GM21737 (cell line): ENCODE data around the gene SLC2A13.
A peak's percentile ranks its signal among the peaks of the same experiment; 100 is the strongest.

ENCODE experiments used
- ATAC-seq: cut with Tn5 transposase; IDR thresholded peaks from one replicate; pipeline ENCODE4 v1.9.1; 2021; ENCODE audit warnings: mild to moderate bottlenecking, moderate library complexity; ENCODE audit not compliant: unreplicated experiment

Gene SLC2A13

DNA sequence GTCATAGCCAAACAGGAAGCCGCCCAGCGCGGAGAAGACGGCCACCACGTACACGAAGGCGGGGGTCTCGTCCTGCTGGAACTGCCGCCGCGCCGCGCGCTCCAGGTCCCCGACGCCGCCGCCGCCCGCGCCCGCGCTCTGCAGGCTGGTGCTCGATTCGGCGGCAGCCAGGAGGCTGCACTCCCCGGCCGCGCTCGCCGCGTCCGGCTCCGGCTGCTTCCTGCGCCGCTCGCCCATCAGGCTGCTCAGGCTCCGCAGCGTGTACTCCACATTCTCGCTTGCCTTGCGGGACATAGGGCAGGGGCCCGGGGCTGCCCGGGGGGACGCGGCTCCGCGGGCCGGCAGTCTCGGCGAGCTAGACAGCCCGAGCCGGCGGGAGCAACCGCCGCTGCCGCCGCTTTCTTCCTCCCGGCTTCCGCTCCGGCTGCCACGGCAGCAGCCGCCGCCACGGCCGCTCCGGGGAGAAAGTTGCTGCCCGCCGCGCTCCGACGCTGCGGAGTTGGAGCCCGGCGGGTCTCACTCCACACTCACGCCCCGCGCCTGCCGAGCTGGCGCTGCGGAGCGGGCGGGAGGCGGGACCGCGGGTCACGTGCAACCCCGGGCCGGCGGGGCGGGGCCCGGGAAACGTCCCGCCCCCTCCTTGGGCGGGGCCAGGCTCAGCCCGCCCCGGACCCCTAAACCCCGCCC is at the start of gene SLC2A13:
TSS of gene SLC2A13 (minus strand) at position 567 of the 687 bp plus-strand sequence. CDS start at position 294, 273 bp downstream.
- peak; percentile 88 for ATAC-seq

DNA sequence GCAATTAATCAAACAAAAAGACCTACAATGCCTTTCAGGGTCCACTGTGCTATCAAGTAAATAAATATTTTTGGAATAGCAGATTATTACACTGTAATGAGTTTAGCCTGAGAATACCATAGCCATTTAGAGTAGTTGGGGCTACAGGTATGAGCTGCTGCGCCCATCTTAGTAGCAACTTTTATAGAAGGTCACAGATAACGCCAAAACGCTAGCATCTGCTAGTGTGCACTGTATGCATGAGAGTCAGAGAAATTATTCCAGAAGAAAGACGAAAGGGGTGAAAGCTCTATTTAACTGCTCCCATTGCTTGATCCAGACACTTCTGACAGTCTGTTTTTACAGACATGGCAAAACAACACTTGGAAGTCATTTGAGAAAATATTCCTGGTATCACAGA is 48.5 kb upstream of the SLC2A13 start:
- no peak for ATAC-seq

DNA sequence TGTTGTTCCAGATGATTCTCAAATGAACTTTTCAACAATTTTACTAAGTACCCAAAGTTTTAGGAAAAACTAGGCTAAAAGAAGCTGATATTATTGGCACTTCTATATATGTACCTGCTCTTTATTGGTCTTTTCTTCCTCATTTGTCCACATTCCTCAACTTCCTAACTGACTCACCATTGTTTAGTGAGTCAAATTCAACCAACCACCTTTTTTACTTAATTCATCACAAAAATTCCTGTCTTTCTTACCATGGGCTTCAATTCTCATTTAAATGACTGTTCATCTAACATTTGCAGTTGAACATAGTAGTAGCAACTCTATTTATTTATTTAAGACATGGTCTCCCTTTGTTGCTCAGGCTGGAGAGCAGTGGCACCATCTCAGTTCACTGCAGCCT is 47.6 kb upstream of the SLC2A13 start:
- no peak for ATAC-seq

- no peak for ATAC-seq
These were observed 47.0 kb upstream of the SLC2A13 start for GRCh38 chr12:40152783-40153383.

DNA sequence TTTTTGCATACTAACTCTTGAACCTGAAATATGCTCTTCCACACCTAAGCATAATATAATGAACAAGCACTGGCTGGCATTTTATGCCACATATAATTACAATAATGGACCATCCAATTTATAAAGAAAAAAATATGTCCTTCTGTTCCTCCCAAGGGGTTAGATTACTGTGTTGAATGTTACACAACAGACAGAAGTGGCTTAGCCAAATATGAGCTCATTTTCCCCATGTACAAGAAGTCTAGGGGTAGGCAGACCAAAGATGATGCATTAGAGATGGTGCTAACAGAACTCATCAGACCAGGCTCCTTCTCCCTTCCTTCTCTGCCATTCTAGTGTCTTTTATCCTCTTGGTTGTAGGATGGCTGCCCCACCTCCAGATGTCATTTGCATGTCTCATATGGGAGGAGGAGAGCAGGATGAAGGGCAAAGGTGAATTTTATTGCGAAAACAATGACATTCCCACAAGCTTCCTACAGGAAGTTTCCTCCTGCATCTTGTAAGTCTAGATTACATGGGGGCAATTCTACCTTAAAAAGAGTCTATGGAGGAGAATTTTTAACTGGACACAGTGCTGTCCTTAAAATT is 43.9 kb upstream of the SLC2A13 start:
- ATAC-seq: no peak

DNA sequence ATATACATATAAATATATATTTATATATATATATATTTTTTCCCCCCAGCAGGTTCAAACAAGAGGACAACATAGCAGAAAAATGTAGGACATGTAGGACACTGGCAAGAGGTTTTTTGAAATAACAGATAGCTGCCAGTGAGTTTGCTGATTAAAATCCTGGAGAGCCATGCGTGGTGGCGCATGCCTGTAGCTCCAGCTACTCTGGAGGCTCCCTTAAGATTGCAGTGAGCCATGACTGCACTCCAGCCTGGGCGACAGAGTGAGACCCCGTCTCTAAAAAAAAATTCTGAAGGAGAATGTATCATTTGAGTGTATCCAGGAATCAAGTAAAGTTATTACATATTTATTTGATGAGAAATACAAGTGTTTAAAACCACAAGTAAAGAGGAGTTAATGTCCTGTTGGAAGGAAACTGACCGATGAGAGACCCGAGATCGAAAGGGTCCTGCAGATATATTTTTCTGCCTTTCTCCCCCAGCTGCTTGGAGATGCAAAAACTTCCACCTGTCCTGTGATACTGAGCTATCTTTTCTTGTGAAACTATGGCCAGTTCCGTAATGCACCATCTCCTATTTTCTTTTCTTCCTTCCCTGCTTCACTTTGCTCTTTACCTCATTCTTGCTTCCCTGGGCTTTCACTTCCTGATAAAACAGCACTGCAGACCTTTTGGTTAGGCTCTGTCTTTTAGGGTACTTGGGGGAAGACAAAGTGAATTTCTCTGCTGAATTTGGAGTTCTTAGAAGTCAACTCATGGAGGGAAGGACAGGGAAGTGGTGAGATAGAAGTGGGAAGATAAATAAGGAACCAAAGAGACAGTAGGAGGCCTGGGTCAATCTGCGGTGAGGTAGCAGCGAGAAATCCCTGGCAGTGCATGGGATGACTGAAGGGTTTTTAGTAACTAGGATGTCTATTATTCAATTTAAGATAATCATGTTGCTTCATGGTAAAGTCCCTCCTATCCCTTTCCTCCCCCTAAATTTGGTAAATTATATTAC is 41.2 kb upstream of the SLC2A13 start:
- ATAC-seq: no peak

- ATAC-seq: no peak
These were observed 40.0 kb upstream of the SLC2A13 start for GRCh38 chr12:40145896-40146295.

DNA sequence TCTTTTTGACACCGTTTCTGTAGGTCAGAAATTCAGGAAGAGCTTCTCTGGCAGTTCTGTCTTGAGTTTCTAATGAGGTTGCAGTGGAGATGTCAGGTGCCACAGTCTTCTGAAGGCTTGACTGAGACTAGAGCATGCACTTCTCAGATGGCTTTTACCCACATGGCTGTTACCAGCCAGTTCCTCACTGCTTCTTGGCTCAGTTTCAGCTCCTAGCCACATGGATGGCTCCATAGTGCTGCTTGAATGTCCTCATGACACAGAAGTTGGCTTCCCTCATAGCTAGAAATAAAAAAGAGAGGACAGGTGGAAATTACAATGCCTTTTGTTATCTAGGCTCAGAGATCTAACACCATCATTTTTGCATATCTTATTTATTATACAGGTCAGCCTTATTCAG is 38.1 kb upstream of the SLC2A13 start:
- ATAC-seq: no peak

- no peak for ATAC-seq
These were observed 36.3 kb upstream of the SLC2A13 start for GRCh38 chr12:40142001-40142744.

GRCh38 chr12:40138526-40138925 is 32.6 kb upstream of the SLC2A13 start:
- no peak for ATAC-seq

DNA sequence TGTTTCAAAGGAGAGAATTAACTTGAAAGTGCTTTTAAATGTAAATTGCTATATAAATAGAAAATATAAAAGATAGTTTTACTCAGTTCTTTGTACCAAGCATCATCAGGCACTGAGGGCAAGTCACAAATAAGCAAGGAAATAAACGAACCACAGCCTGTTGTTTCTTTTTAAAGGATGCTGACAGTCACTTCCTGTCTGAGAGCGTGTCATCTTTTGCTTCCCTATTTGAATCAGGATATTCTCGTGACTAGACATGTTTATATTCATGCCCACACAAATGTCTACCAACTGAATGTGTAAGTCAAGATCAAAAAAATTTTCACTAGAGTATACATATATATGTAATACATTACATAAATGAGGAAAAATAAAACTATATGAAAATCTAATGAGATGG is 31.4 kb upstream of the SLC2A13 start:
- peak; percentile 86 for ATAC-seq

DNA sequence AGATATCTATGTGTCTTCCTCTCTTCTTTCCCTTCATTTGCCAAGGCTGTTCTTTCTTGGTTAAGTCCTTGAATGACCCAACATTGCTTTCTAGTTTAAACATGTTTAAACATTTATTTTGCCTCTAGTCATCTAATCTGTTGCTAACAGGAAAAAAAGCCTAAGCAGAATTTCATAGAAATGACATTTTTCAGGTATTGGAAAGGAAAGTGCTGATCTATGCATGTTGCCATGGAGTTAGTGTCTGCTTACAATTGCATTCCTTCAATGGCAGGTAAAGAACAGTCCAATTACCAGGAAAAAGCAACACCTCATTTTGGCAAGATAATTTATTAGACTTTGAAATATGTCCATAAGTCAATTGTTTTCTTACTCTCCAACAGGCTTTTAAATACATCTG is 21.5 kb upstream of the SLC2A13 start:
- ATAC-seq: no peak

GRCh38 chr12:40123496-40123895 is 17.6 kb upstream of the SLC2A13 start:
- no peak for ATAC-seq

GRCh38 chr12:40122842-40123241 is 17.0 kb upstream of the SLC2A13 start:
- no peak for ATAC-seq

DNA sequence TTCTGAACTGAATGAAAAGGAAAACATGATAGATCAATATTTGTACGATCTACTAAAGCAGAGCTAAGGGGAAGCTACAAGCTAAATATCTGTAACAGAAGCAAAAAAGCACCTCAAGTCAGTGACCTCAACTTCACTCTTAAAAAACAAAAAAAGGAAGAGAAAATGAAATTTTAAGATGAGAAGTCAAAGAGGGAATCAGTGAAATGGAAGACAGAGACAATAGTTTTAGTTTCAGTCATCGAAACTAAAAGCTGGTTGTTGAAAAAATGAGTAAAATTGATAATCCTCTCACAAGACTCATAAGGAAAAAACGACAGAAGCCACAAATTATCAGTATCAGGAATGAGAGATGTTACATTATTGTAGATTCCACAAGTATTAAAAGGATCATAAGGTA is 11.9 kb upstream of the SLC2A13 start:
- peak; percentile 82 for ATAC-seq

- ATAC-seq: no peak
These were observed 4.7 kb upstream of the SLC2A13 start for GRCh38 chr12:40110586-40110985.

DNA sequence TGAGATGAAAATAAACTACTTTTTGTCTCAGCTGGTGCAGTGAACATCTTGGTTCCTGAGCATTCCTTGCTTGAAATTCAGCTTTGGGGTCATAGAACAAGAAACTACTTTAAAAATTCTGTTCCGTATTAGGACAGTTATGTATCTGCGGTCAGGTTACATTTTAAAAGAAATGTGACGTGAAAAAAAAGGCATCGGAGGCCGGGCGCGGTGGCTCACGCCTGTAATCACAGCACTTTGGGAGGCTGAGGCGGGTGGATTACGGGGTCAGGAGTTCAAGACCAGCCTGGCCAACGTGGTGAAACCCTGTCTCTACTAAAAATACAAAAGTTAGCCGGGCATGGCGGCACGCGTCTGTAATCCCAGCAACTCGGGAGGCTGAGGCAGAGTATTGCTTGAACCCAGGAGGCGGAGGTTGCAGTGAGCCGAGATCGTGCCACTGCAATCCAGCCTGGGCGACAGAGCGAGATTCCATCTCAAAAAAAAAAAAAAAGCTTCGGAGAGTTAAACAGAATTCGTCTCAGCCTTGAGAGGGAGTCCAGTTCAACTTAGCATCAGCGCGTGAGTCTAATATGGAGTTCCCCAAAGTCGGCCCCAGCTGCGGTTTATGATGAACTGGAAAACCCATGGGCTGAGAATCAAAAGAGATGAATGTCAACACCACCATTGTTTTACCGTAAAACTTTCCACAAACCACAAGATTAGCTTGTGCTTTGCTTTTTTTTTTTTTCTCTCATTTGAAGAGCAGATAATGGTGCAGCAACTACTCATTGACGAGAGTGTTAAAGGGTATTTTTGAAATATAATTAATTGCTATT is 2.1 kb upstream of the SLC2A13 start:
- ATAC-seq: no peak

DNA sequence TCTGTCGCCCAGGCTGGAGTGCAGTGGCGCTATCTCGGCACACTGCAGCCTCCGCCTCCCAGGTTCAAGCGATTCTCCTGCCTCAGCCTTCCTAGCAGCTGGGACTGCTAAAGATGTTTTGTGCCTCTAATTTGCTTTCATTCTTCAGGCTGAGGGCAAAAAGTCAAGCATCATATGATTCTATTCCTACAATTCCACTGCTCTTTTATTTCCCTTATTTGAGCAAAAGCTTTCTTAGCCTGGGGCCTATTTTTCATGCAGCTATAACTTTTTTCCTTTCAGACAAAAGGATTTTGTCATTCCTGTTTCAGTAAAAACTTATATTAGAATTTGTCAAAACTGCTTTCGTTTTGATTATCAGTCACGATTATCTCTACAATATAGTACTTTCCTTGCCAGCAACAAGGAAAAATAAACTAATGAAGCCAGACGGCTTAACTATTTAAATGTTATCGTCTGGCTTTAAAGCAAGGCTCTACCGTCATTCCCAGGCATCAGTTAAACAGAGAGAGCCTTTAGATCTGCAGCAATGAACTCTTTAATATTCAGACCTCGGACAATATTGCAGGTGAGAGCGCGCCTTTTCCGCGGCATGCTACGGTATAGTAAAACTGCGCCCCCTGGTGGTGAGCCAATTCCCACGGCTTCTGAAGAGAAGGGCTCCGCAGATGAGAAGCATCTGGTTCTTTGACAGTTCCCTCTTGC is 1.4 kb upstream of the SLC2A13 start:
- ATAC-seq: no peak

DNA sequence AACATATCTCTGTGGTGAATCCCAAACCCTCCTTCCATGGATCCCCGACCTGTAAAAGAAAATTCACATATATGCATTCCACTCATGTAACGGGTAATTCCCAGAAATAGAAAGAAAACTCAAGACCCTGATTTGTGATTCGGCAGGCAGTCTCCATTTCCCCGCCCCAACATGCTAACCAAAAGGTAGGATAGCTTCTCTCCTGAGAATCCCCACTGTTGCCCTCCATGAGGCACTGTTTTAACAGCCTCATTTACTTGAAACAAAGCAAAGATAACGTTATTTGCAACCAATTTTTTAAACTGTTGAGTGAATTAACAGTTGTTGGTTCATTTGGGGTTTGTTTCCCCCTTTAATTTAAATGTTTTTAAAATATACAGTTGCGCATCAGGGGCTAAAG is 774 bp upstream of the SLC2A13 start:
- ATAC-seq: no peak
